ENCODE data around the gene PPFIBP2. TPM values are rescaled to one million over a fixed set of nuclear protein-coding genes. Genes with fewer than 3 reads are reported as not detected.

Gene PPFIBP2
- total and polyA plus RNA-seq, 2 of the 13 experiments (the other 11 are each of a cell fraction or from before 2014, with no cell fraction given): 15.0 to 52.5 TPM

GRCh38 chr11:7515447-7515886 lies 1.7 kb downstream of the PPFIBP2 start (continued):
- TF ChIP-seq FOXP4 (CRISPR knock-in tag; IDR thresholded peaks at IDR 0.05) (peak; percentile 22; the same call in 1 of the 2 replicates), BCL6 (CRISPR knock-in tag; IDR thresholded peaks at IDR 0.05) (peak; percentile 47), GATAD2A (CRISPR knock-in tag; IDR thresholded peaks at IDR 0.05) (peak; percentile 27; the same call in 1 of the 2 replicates), SP1 (IDR thresholded peaks at IDR 0.05) (no peak), SP1 (CRISPR knock-in tag; IDR thresholded peaks at IDR 0.05) (no peak), ZNF570 (CRISPR knock-in tag; IDR thresholded peaks at IDR 0.05; ENCODE audit: borderline replicate concordance) (no peak), SAP130 (CRISPR knock-in tag; IDR thresholded peaks at IDR 0.05; ENCODE audit: low read depth) (0 out of 2 replicates have a peak, but pooled peaks have one; percentile 21), TCF7 (IDR thresholded peaks at IDR 0.05; ENCODE audit: low read depth) (no peak), ZFP90 (CRISPR knock-in tag; IDR thresholded peaks at IDR 0.05; ENCODE audit: borderline replicate concordance) (no peak), ZBTB44 (CRISPR knock-in tag; IDR thresholded peaks at IDR 0.05) (no peak), NCOA5 (CRISPR knock-in tag; IDR thresholded peaks at IDR 0.05) (no peak), KDM5A (IDR thresholded peaks at IDR 0.05; ENCODE audit: borderline replicate concordance, low read length) (no peak), ZNF775 (CRISPR knock-in tag; IDR thresholded peaks at IDR 0.05; ENCODE audit: borderline replicate concordance) (no peak), ZEB1 (IDR thresholded peaks at IDR 0.05; ENCODE audit: insufficient replicate concordance, low read depth) (no peak), TEAD2 (CRISPR knock-in tag; IDR thresholded peaks at IDR 0.05) (no peak), NR2F1 (CRISPR knock-in tag; IDR thresholded peaks at IDR 0.05) (peak in 1 of 2 experiments; percentile 8; a peak in 1 of 4 replicates), ERF (CRISPR knock-in tag; IDR thresholded peaks at IDR 0.05) (no peak), ZNF276 (CRISPR knock-in tag; IDR thresholded peaks at IDR 0.05; ENCODE audit: low read depth) (no peak), KMT2A (CRISPR knock-in tag; IDR thresholded peaks at IDR 0.05) (no peak), CCDC6 (CRISPR knock-in tag; IDR thresholded peaks at IDR 0.05) (no peak), SRY (CRISPR knock-in tag; IDR thresholded peaks at IDR 0.05) (no peak)
